Measurements from ENCODE around the gene SPDYE18.
"Not testable (repeated sequence)": the region's sequence is repeated elsewhere in the genome, so short reads cannot be mapped to it uniquely, and the experiment has no call there.

DNA sequence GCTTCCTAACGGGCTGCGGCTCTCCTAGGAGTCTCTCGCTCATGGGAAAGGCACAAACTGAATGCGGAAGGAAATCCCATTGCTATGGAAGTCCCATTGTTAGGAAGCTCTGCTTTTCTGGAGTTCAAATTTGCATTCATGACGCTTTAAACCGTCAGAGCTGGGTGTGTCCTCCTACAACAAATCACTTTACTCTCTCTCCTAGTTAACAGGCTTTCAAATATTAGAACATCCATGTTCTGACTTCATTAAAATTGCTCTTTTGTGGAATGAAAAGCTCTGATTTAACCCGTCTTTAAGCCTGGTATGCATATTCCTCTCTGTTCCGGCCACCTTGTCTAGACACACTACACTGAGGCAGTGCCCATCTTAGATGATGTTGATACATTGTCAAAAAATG is 30.1 kb downstream of the SPDYE18 start, which contains the start of gene SPDYE17:
- not testable (repeated sequence) for TF ChIP-seq CTCF (IDR thresholded peaks at IDR 0.05; ENCODE audit: low read depth, low read length, poor library complexity, severe bottlenecking); EZH2phosphoT487 (IDR thresholded peaks at IDR 0.05; ENCODE audit: borderline replicate concordance, low read length)

All from DOHH2 (cell line).